CD4-positive, alpha-beta T cell (primary cell): ENCODE measurements around the gene SPINT2. TPM values are rescaled to one million over a fixed set of nuclear protein-coding genes. Genes with fewer than 3 reads are reported as not detected.
A peak's percentile ranks its signal among the peaks of the same experiment; 100 is the strongest.

Experiments
- ATAC-seq: fragments of 200-7000 bp; cut with Tn5 transposase; one replicate; pipeline ENCODE4 v1.10.0; 2022; ENCODE audit warnings: mild to moderate bottlenecking; ENCODE audit not compliant: poor library complexity
- CTCF ChIA-PET: fragments of 350-600 bp; sonication (Branson Sonifier 250); formaldehyde crosslinking; loops from one replicate; lab custom pipeline; 2021; ENCODE audit warnings: antibody characterized with exemption, inconsistent platforms; lab: Charles Lee
- POLR2A ChIA-PET: fragments of 350-600 bp; sonication (Branson Sonifier 250); formaldehyde crosslinking; loops from one replicate; lab custom pipeline; 2021; ENCODE audit warnings: antibody characterized with exemption, inconsistent platforms; lab: Charles Lee
- DNase-seq, 14 experiments: peaks; one replicate each; pipeline ENCODE4 v3.0.0-alpha.2; 2013 to 2020; ENCODE audit warnings: mixed read lengths in 2 of 14
- H3K27ac ChIP-seq, 2 donors: one replicate each; pipeline versions ENCODE4 v1.5.1 to v1.7.0; 2013; ENCODE audit warnings: low read length in 2 of 2, low read depth in 1 of 2, mild to moderate bottlenecking in 1 of 2
- H3K27me3 ChIP-seq, 2 experiments: 1 replicate in 1 of 2; 2 replicates in 1 of 2; pipeline versions ENCODE4 v1.6.1 to v1.7.0; 2013; ENCODE audit warnings: low read length in 2 of 2, control low read depth in 1 of 2, mild to moderate bottlenecking in 1 of 2, moderate library complexity in 1 of 2; ENCODE audit not compliant: insufficient read depth in 2 of 2, control insufficient read depth in 1 of 2
- H3K36me3 ChIP-seq: one replicate; pipeline ENCODE4 v1.6.1; 2013; ENCODE audit warnings: low read length, control low read depth; ENCODE audit not compliant: insufficient read depth
- H3K4me1 ChIP-seq: one replicate; pipeline ENCODE4 v1.6.1; 2013; ENCODE audit warnings: low read length, control low read depth; ENCODE audit not compliant: insufficient read depth
- H3K4me3 ChIP-seq: one replicate; pipeline ENCODE4 v1.5.1; 2013; ENCODE audit warnings: mild to moderate bottlenecking, low read length, moderate library complexity
- H3K9me3 ChIP-seq, 2 experiments: 1 replicate in 1 of 2; 2 replicates in 1 of 2; pipeline versions ENCODE4 v1.6.1 to v1.7.0; 2013; ENCODE audit warnings: low read length in 2 of 2, mild to moderate bottlenecking in 2 of 2, control low read depth in 1 of 2, moderate library complexity in 1 of 2; ENCODE audit not compliant: control insufficient read depth in 1 of 2, insufficient read depth in 1 of 2
- H3K27ac Mint-ChIP-seq: one replicate; pipeline ENCODE4 v1.8.0; 2020; ENCODE audit warnings: mixed read lengths
- H3K27me3 Mint-ChIP-seq: one replicate; pipeline ENCODE4 v1.8.0; 2021; ENCODE audit warnings: mixed read lengths
- H3K36me3 Mint-ChIP-seq: one replicate; pipeline ENCODE4 v1.8.0; 2021; ENCODE audit warnings: low read depth, mixed read lengths
- H3K4me1 Mint-ChIP-seq: one replicate; pipeline ENCODE4 v1.8.0; 2021; ENCODE audit warnings: low read depth, mixed read lengths
- H3K4me3 Mint-ChIP-seq: one replicate; pipeline ENCODE4 v1.8.0; 2020; ENCODE audit warnings: mild to moderate bottlenecking, mixed read lengths
- H3K9me3 Mint-ChIP-seq: one replicate; pipeline ENCODE4 v1.8.0; 2020; ENCODE audit warnings: mixed read lengths
- intact Hi-C, 2 experiments: fragments of 100-400 bp; cut with DNase I in 1 of 2; cut with micrococcal nuclease in 1 of 2; formaldehyde crosslinking; loops; one replicate each; pipeline versions ENCODE4 v1.15.1 to v1.9.0; 2023 to 2025; cut with DNase I, micrococcal nuclease
- total RNA-seq, 174 experiments: library from RNA in 2 of 174; stranded (reverse) in 2 of 174; gene quantifications; one replicate each; pipeline ENCODE4 v1.2.3 and lab custom pipeline; 2021 to 2026
- TF ChIP-seq, protein P1 (sequence below): fragments of 200-600 bp; IDR thresholded peaks from one replicate; pipeline ENCODE4 v1.8.0; 2022; ENCODE audit warnings: antibody characterized with exemption, mild to moderate bottlenecking

Gene SPINT2
- total RNA-seq, 2 experiments from 2014 or later: 25.4 to 26.5 TPM

DNA sequence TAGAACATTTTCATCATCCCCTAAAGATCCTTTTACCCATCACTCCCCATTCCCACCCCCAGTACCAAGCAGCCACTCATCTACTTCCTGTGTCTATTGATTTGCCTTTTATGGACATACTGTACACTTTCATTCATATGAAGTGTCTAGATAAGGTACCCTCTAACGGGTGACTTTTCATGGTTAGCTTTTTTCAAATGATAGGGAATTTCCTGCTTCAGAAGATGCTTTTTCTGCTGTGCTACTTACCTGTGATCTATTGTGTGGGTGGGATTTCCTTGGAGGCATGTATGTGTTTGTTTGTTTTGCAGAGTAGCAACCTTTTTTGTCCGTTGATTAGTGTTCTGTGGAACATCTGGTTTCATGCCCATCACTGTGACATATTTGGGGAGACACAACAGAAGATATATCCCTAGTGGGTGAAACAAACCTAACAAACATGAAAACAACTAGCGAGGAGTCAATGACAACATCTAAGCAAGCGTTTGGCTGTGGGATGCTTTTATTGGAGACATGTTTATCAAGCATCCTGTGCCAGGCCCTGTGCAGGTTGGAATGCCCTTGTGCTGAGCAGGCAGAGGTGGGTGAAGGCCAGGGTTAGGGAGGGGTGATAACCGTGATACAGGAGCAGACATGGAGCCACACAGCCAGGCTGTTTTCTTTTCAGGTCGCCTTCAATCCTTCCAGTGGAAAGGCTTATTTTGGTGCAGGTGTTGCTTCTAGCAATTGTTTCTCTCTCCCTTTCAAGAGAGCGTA, 17.6 kb downstream of the SPINT2 start:
- TF ChIP-seq, protein P1, sequence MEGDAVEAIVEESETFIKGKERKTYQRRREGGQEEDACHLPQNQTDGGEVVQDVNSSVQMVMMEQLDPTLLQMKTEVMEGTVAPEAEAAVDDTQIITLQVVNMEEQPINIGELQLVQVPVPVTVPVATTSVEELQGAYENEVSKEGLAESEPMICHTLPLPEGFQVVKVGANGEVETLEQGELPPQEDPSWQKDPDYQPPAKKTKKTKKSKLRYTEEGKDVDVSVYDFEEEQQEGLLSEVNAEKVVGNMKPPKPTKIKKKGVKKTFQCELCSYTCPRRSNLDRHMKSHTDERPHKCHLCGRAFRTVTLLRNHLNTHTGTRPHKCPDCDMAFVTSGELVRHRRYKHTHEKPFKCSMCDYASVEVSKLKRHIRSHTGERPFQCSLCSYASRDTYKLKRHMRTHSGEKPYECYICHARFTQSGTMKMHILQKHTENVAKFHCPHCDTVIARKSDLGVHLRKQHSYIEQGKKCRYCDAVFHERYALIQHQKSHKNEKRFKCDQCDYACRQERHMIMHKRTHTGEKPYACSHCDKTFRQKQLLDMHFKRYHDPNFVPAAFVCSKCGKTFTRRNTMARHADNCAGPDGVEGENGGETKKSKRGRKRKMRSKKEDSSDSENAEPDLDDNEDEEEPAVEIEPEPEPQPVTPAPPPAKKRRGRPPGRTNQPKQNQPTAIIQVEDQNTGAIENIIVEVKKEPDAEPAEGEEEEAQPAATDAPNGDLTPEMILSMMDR: no peak
- Mint-ChIP-seq H3K36me3 (peaks cover 26% of the 10 kb centered on the region), H3K9me3 (no peaks in the 10 kb centered on the region), H3K27me3 (no peaks in the 10 kb centered on the region), H3K4me3 (no peak overlapping the region), H3K4me1 (peaks cover 13% of the 10 kb centered on the region), H3K27ac (peak overlapping the region; percentile 24)
- H3K9me3 ChIP-seq: no peaks in the 10 kb centered on the region
- H3K4me1 ChIP-seq: no peaks in the 10 kb centered on the region
- CTCF ChIA-PET: no interaction called here
- intact Hi-C loops: no loop called here
- ATAC-seq (peak; percentile 51), DNase-seq (peak in 1 of 14 experiments; percentile 29)
- no peaks in the 10 kb centered on the region for H3K36me3 ChIP-seq
- no peak overlapping the region for H3K4me3 ChIP-seq
- no peak overlapping the region for H3K27ac ChIP-seq
- POLR2A ChIA-PET: no interaction called here
- no peaks in the 10 kb centered on the region for H3K27me3 ChIP-seq

DNA sequence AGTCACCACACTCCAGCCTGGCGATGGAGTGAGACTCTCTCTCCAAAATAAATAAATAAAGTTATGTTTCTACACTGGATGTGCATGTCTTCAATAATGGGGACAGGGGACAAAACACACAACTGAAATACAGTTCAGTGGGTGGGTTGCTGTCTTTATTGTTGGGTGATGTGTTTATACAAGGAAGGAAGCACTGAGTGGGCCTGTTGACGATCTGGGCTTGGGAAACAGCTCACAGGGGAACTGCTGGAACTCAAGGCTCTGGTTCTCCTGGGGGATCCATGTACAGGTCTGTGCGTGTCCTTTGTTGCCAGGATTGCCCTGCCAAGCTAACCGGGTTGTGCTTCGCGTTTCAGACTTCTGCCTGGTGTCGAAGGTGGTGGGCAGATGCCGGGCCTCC, 18.9 kb downstream of the SPINT2 start:
- no peaks in the 10 kb centered on the region for H3K9me3 ChIP-seq
- Mint-ChIP-seq H3K36me3 (peaks cover 31% of the 10 kb centered on the region), H3K9me3 (no peaks in the 10 kb centered on the region), H3K27ac (no peak overlapping the region), H3K4me1 (peaks cover 13% of the 10 kb centered on the region), H3K4me3 (no peak overlapping the region), H3K27me3 (no peaks in the 10 kb centered on the region)
- H3K27ac ChIP-seq: no peak overlapping the region
- intact Hi-C loops: no loop called here
- peaks cover 6% of the 10 kb centered on the region for H3K36me3 ChIP-seq
- ATAC-seq (no peak), DNase-seq (no peak)
- TF ChIP-seq, protein P1: no peak
- ChIA-PET POLR2A (no interaction called here), CTCF (no interaction called here)
- H3K4me3 ChIP-seq: no peak overlapping the region
- no peaks in the 10 kb centered on the region for H3K27me3 ChIP-seq
- H3K4me1 ChIP-seq: no peaks in the 10 kb centered on the region

DNA sequence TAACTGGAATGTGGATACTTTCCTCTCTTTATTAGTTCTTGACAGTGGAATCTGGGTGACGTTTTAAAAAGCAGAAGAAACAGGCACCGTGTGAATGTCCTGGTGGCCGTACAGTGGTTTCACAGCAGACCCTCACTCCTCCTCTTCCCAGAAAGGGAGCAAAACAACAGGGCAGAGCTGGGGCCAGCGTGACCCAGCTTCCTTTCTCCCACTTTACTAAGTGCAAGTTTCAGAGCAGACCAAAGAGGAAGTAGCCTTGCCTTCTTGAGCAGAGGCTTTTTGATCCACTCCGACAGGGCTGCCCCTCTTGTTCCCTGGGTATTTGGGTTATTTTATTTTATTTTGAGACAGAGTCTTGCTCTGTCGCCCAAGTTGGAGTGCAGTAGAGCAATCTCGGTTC, 20.0 kb downstream of the SPINT2 start:
- H3K4me3 ChIP-seq: no peak overlapping the region
- Mint-ChIP-seq H3K27ac (no peak overlapping the region), H3K27me3 (no peaks in the 10 kb centered on the region), H3K36me3 (peaks cover 32% of the 10 kb centered on the region), H3K4me1 (peaks cover 13% of the 10 kb centered on the region), H3K4me3 (no peak overlapping the region), H3K9me3 (no peaks in the 10 kb centered on the region)
- ChIA-PET POLR2A (no interaction called here), CTCF (no interaction called here)
- ATAC-seq: no peak
- intact Hi-C loops: no loop called here
- no peaks in the 10 kb centered on the region for H3K9me3 ChIP-seq
- no peaks in the 10 kb centered on the region for H3K27me3 ChIP-seq
- no peaks in the 10 kb centered on the region for H3K4me1 ChIP-seq
- no peak for DNase-seq
- H3K36me3 ChIP-seq: peaks cover 9% of the 10 kb centered on the region
- no peak overlapping the region for H3K27ac ChIP-seq
- TF ChIP-seq, protein P1: no peak
